ENCODE measurements around the gene BDH2. TPM values are rescaled to one million over a fixed set of nuclear protein-coding genes. Genes with fewer than 3 reads are reported as not detected.

The BDH2 gene
- total RNA-seq, 6 experiments from 2014 or later = 33.9 to 39.4 (median 36.9) TPM

DNA sequence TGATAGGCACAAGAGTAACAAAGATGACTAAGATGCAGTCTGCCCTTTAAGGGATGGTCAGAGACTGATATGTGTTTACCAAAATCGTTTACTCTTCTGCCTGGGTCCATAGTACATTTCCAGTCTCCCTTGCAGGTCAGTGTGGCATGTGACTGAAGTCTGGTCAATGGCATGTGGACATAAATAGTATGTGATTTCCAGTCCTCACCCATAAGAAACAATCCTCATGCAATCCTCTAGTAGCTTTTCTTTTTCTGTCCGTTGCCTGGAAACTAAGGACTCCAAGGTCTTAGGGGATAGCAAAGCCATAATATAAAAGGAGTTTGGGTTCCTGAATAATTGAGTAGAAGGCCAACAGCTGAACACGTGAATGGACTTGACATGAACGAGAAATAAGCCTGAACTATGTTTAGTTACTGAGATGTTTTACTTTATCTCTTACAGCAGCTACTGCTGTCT, 24.2 kb downstream of the BDH2 start:
- Mint-ChIP-seq H3K4me3 (peak overlapping the region; percentile 94), H3K27ac (peak overlapping the region; percentile 96), H3K27me3 (ENCODE audit: insufficient read depth) (no peaks in the 10 kb centered on the region), H3K4me1 (ENCODE audit: low read depth) (peaks cover 44% of the 10 kb centered on the region), H3K36me3 (ENCODE audit: low read depth) (0 out of 2 replicates have a peak, but pooled peaks cover 4% of the 10 kb centered on the region), H3K9me3 (no peaks in the 10 kb centered on the region)
- TF ChIP-seq, protein P1, sequence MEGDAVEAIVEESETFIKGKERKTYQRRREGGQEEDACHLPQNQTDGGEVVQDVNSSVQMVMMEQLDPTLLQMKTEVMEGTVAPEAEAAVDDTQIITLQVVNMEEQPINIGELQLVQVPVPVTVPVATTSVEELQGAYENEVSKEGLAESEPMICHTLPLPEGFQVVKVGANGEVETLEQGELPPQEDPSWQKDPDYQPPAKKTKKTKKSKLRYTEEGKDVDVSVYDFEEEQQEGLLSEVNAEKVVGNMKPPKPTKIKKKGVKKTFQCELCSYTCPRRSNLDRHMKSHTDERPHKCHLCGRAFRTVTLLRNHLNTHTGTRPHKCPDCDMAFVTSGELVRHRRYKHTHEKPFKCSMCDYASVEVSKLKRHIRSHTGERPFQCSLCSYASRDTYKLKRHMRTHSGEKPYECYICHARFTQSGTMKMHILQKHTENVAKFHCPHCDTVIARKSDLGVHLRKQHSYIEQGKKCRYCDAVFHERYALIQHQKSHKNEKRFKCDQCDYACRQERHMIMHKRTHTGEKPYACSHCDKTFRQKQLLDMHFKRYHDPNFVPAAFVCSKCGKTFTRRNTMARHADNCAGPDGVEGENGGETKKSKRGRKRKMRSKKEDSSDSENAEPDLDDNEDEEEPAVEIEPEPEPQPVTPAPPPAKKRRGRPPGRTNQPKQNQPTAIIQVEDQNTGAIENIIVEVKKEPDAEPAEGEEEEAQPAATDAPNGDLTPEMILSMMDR (IDR thresholded peaks at IDR 0.05) = no peak
- DNase-seq = peak; percentile 41

- Mint-ChIP-seq H3K9me3 (no peaks in the 10 kb centered on the region), H3K27me3 (ENCODE audit: insufficient read depth) (no peaks in the 10 kb centered on the region), H3K4me3 (peak overlapping the region; percentile 94), H3K27ac (peak overlapping the region; percentile 96), H3K36me3 (ENCODE audit: low read depth) (0 out of 2 replicates have a peak, but pooled peaks cover 4% of the 10 kb centered on the region), H3K4me1 (ENCODE audit: low read depth) (peaks cover 44% of the 10 kb centered on the region)
- TF ChIP-seq, protein P1 (IDR thresholded peaks at IDR 0.05) = no peak
- no peak for DNase-seq
These were observed 24.7 kb downstream of the BDH2 start for GRCh38 chr4:103074744-103075434.

- TF ChIP-seq, protein P1 (IDR thresholded peaks at IDR 0.05) = no peak
- Mint-ChIP-seq H3K4me3 (peak overlapping the region; percentile 94), H3K27me3 (ENCODE audit: insufficient read depth) (no peaks in the 10 kb centered on the region), H3K27ac (no peak overlapping the region), H3K9me3 (no peaks in the 10 kb centered on the region), H3K36me3 (ENCODE audit: low read depth) (0 out of 2 replicates have a peak, but pooled peaks cover 4% of the 10 kb centered on the region), H3K4me1 (ENCODE audit: low read depth) (peaks cover 44% of the 10 kb centered on the region)
- DNase-seq = peak; percentile 17
These were observed 25.7 kb downstream of the BDH2 start for GRCh38 chr4:103073792-103074438.

DNA sequence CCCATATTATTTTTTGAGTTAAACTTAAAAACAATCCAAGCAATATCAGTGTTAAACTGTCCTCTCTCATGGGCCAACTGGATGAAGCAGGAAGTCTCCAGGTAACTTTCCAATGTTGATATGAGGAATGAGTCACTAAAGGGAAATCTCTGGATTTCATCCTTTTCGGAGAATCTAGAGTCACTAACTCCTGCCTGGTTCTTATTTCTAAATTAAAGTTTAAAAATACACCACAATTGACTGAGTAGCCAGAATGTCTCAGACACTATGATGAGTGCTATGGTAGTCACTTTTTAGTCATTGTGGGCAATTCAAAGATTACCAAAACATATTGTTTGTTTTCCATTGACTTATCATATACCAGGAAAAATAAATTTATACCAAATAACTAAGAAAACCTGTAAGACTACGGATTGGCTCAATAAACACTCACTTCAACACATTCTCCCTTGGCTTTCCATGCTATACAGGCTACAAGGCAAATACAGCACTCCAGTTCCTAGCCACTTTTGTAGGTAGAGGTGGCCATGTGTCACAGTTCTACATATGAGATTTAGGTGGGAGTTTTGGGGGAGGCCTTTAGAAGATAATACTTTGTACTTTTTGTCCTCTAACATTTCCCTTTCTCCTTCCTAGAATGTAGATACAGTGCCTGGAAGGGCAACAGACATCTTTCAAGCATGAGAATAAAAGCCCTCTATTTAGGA, 31.6 kb downstream of the BDH2 start:
- Mint-ChIP-seq H3K4me3 (no peak overlapping the region), H3K27me3 (ENCODE audit: insufficient read depth) (no peaks in the 10 kb centered on the region), H3K36me3 (ENCODE audit: low read depth) (peaks cover 8% of the 10 kb centered on the region), H3K9me3 (no peaks in the 10 kb centered on the region), H3K27ac (peak overlapping the region; percentile 40), H3K4me1 (ENCODE audit: low read depth) (peaks cover 18% of the 10 kb centered on the region)
- DNase-seq = peak; percentile 48
- TF ChIP-seq, protein P1 (IDR thresholded peaks at IDR 0.05) = no peak

GRCh38 chr4:103060453-103061148, 39.0 kb downstream of the BDH2 start:
- H3K4me3 Mint-ChIP-seq = no peak overlapping the region
- no peaks in the 10 kb centered on the region for H3K27me3 Mint-ChIP-seq (ENCODE audit: insufficient read depth)
- DNase-seq = no peak
- no peak overlapping the region for H3K27ac Mint-ChIP-seq
- H3K4me1 Mint-ChIP-seq (ENCODE audit: low read depth) = no peaks in the 10 kb centered on the region
- H3K9me3 Mint-ChIP-seq = no peaks in the 10 kb centered on the region
- peaks cover 13% of the 10 kb centered on the region for H3K36me3 Mint-ChIP-seq (ENCODE audit: low read depth)
- TF ChIP-seq, protein P1 (IDR thresholded peaks at IDR 0.05) = no peak

All from HFFc6 (cell line).